BLaER1 (cell line): ENCODE data around the gene SLC19A2.

ENCODE experiments used
- H3K27ac ChIP-seq: shearing (Covaris generic); formaldehyde crosslinking; 2 replicates; pipeline ENCODE4 v1.8.1; 2022
- H3K27me3 ChIP-seq: shearing (Covaris generic); formaldehyde crosslinking; 2 replicates; pipeline ENCODE4 v1.8.1; 2022
- H3K36me3 ChIP-seq: shearing (Covaris generic); formaldehyde crosslinking; 2 replicates; pipeline ENCODE4 v1.8.1; 2022
- H3K4me1 ChIP-seq: shearing (Covaris generic); formaldehyde crosslinking; 2 replicates; pipeline ENCODE4 v1.8.1; 2022
- H3K4me2 ChIP-seq: shearing (Covaris generic); formaldehyde crosslinking; 2 replicates; pipeline ENCODE4 v1.8.1; 2022
- H3K4me3 ChIP-seq: shearing (Covaris generic); formaldehyde crosslinking; 2 replicates; pipeline ENCODE4 v1.8.1; 2022
- H3K9ac ChIP-seq: shearing (Covaris generic); formaldehyde crosslinking; 2 replicates; pipeline ENCODE4 v1.8.1; 2022
- H3K9me3 ChIP-seq: shearing (Covaris generic); formaldehyde crosslinking; 2 replicates; pipeline ENCODE4 v1.8.1; 2022
- H4K20me1 ChIP-seq: shearing (Covaris generic); formaldehyde crosslinking; 2 replicates; pipeline ENCODE4 v1.8.1; 2022
- Cebpa-rat ChIP-seq: shearing (Covaris generic); IDR thresholded peaks from 2 replicates; pipeline ENCODE4 v1.8.1; 2022

SLC19A2 gene

DNA sequence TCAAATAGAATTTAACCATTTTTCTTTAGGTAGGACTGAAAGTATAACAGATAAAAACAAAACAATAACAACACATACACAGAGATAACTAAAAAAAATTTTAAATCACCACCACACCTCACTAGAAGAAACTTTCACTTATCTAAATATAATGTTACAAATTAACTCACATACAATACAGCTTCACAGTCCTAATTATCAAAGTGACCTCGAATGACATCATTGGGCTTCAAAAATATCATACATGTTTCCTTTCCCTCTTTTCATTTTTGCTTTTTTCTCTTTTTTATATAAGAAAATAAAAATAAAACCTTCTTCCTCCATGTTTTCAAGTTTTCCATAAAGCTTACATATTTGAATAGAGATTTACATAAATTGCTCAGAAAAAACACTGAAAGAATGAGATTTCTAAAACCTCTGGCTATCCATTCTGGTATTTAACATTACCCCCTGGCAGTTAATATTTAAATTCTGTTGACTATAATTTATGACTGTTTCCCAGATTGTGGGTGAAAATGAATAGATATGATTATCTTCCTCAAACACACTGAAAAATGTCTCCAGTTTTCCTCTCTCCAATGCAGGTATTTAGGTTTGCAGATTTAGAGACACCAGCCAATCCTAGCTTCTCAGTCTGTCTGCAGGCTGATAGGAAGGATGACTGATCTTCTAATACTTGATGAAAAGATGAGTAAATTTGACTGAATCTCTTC, 40.5 kb upstream of the SLC19A2 start:
- Histone ChIP-seq H3K4me2 (no peak overlapping the region), H3K4me1 (no peaks in the 10 kb centered on the region), H3K9me3 (no peaks in the 10 kb centered on the region), H3K4me3 (no peak overlapping the region), H3K27me3 (no peaks in the 10 kb centered on the region), H3K27ac (no peak overlapping the region), H3K36me3 (no peaks in the 10 kb centered on the region), H4K20me1 (no peaks in the 10 kb centered on the region), H3K9ac (no peak overlapping the region)
- no peak for TF ChIP-seq Cebpa-rat

DNA sequence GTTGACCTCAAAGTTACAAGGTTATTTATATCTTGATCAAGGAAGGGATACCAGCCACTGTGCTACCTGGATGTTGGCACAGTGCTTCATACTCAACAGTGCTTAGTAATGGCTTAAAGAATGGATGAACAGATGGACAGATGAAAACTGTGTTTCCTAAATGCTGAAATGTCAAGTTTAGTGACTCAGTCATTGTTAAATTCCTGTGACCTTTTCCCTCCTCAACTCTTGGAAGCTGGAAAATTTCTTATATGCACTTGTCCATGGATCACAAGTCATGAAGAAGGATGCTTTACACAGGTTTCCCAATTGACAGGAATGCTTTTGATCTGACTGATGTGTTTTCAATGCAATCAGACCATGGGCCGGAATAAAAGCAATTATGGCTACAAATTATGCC, 39.6 kb upstream of the SLC19A2 start:
- H4K20me1 ChIP-seq: no peaks in the 10 kb centered on the region
- H3K4me1 ChIP-seq: no peaks in the 10 kb centered on the region
- H3K27ac ChIP-seq: no peak overlapping the region
- no peak overlapping the region for H3K9ac ChIP-seq
- H3K36me3 ChIP-seq: no peaks in the 10 kb centered on the region
- H3K4me3 ChIP-seq: no peak overlapping the region
- H3K9me3 ChIP-seq: no peaks in the 10 kb centered on the region
- H3K4me2 ChIP-seq: no peak overlapping the region
- H3K27me3 ChIP-seq: no peaks in the 10 kb centered on the region
- no peak for TF ChIP-seq Cebpa-rat

DNA sequence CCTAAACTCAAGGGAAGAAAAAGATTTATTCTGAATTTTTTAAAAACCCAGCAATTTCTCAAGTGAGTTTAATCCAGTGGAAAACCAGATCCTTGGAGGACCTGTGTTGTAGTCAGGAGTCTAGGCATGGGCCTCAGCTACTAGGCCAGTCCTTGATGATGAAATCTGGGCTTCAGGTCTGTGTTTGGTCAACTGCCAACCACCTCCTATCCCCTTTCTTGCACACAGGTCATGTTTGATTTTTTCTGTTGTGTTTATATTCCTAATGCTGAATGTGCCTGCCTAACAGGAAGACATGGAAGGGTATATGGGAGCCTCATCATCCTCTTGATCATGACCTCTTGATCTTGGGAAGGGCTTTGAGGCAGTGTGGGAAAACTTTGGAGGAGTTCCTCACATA, 38.2 kb upstream of the SLC19A2 start:
- no peaks in the 10 kb centered on the region for H3K4me1 ChIP-seq
- no peak overlapping the region for H3K4me2 ChIP-seq
- H4K20me1 ChIP-seq: no peaks in the 10 kb centered on the region
- H3K9ac ChIP-seq: no peak overlapping the region
- H3K36me3 ChIP-seq: no peaks in the 10 kb centered on the region
- H3K4me3 ChIP-seq: no peak overlapping the region
- TF ChIP-seq Cebpa-rat: no peak
- no peaks in the 10 kb centered on the region for H3K27me3 ChIP-seq
- no peak overlapping the region for H3K27ac ChIP-seq
- H3K9me3 ChIP-seq: no peaks in the 10 kb centered on the region

GRCh38 chr1:169521226-169521625, 35.5 kb upstream of the SLC19A2 start:
- no peak for TF ChIP-seq Cebpa-rat
- H3K4me1 ChIP-seq: no peaks in the 10 kb centered on the region
- H3K27me3 ChIP-seq: no peaks in the 10 kb centered on the region
- no peaks in the 10 kb centered on the region for H3K9me3 ChIP-seq
- H3K36me3 ChIP-seq: no peaks in the 10 kb centered on the region
- H3K4me3 ChIP-seq: no peak overlapping the region
- no peak overlapping the region for H3K4me2 ChIP-seq
- no peaks in the 10 kb centered on the region for H4K20me1 ChIP-seq
- H3K9ac ChIP-seq: no peak overlapping the region
- no peak overlapping the region for H3K27ac ChIP-seq

- H3K4me2 ChIP-seq: no peak overlapping the region
- H3K4me1 ChIP-seq: no peaks in the 10 kb centered on the region
- no peak overlapping the region for H3K4me3 ChIP-seq
- no peaks in the 10 kb centered on the region for H3K36me3 ChIP-seq
- no peaks in the 10 kb centered on the region for H3K9me3 ChIP-seq
- H4K20me1 ChIP-seq: no peaks in the 10 kb centered on the region
- H3K27me3 ChIP-seq: no peaks in the 10 kb centered on the region
- H3K27ac ChIP-seq: no peak overlapping the region
- no peak for TF ChIP-seq Cebpa-rat
- no peak overlapping the region for H3K9ac ChIP-seq
Observed at GRCh38 chr1:169517558-169518186, 31.9 kb upstream of the SLC19A2 start.

DNA sequence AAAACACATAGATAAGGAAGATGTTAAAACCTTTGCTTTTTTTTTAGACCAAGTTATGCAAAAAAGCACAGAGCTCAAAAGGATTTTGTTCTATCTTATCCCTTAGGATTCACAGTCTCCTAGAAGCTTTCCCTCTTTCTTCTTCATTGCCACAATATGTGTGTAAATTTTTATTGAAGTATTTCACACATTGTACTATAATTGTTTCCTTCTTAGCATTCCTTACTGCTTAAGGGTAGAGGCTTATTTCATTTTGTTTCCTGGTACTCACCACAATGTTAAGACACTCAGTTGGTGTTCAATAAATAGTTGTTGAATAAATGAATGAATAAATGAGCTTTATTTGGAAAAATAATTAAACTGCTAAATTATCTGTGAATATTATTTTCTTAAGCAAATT, 29.9 kb upstream of the SLC19A2 start:
- H3K4me1 ChIP-seq: no peaks in the 10 kb centered on the region
- H3K4me2 ChIP-seq: no peak overlapping the region
- no peaks in the 10 kb centered on the region for H4K20me1 ChIP-seq
- H3K36me3 ChIP-seq: no peaks in the 10 kb centered on the region
- H3K27me3 ChIP-seq: no peaks in the 10 kb centered on the region
- TF ChIP-seq Cebpa-rat: no peak
- H3K9me3 ChIP-seq: no peaks in the 10 kb centered on the region
- H3K27ac ChIP-seq: no peak overlapping the region
- H3K4me3 ChIP-seq: no peak overlapping the region
- H3K9ac ChIP-seq: no peak overlapping the region

- no peaks in the 10 kb centered on the region for H3K27me3 ChIP-seq
- H4K20me1 ChIP-seq: no peaks in the 10 kb centered on the region
- TF ChIP-seq Cebpa-rat: no peak
- H3K27ac ChIP-seq: no peak overlapping the region
- H3K4me3 ChIP-seq: no peak overlapping the region
- no peaks in the 10 kb centered on the region for H3K36me3 ChIP-seq
- no peaks in the 10 kb centered on the region for H3K4me1 ChIP-seq
- no peak overlapping the region for H3K9ac ChIP-seq
- no peak overlapping the region for H3K4me2 ChIP-seq
- H3K9me3 ChIP-seq: no peaks in the 10 kb centered on the region
Observed at GRCh38 chr1:169514566-169515270, 29.0 kb upstream of the SLC19A2 start.

DNA sequence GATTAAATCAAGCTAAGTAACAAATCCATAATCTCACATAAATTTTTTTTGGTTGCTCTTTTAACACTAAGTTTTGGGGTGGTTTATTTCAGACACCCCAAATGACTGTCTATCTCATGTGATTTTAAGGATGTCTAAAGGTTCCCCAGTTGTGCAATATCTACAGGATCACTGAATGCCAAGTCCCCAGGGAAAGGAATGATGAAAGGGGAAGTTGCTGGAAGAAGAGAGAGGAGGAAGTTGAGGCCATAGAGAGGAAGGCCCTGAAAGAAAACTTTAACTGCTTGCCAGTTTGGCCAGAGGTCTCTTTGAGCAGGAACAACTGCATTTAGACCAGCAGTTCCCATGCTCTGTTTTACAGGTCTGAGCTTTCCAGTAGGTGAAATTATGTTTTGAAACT, 27.5 kb upstream of the SLC19A2 start:
- Histone ChIP-seq H3K4me1 (peaks cover 7% of the 10 kb centered on the region; the same call in 1 of the 2 replicates), H3K9ac (no peak overlapping the region)
- no peak for TF ChIP-seq Cebpa-rat

GRCh38 chr1:169511316-169512005, 25.7 kb upstream of the SLC19A2 start:
- H3K27ac ChIP-seq: no peak overlapping the region
- H3K4me3 ChIP-seq: no peak overlapping the region

More for the DNA sequence above, 27.5 kb upstream of the SLC19A2 start:
- Histone ChIP-seq H3K36me3 (no peaks in the 10 kb centered on the region), H3K27ac (no peak overlapping the region), H3K9me3 (no peaks in the 10 kb centered on the region), H3K4me2 (peak overlapping the region; percentile 9; the same call in 1 of the 2 replicates), H4K20me1 (no peaks in the 10 kb centered on the region), H3K4me3 (no peak overlapping the region), H3K27me3 (no peaks in the 10 kb centered on the region)

DNA sequence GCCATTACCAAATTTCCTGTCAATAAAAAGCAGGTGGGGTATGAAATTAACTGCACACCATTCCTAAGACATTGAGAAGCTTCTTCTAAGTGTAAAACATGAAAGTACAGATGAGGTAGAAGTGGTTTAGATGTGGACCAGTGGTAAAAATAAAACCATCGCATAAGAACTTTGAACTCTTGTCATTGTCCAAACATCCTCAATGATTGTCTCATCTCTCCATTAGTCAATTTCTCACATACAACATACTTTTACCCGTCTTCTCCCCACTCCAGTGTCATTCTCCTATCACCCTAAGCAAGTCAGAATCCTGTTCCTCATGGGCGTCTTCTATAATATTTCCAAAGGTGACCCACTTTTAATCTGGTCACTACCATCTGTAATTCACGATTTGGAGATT, 24.3 kb upstream of the SLC19A2 start:
- Histone ChIP-seq H4K20me1 (no peaks in the 10 kb centered on the region), H3K4me3 (no peak overlapping the region), H3K4me2 (no peak overlapping the region), H3K9me3 (no peaks in the 10 kb centered on the region), H3K9ac (no peak overlapping the region), H3K36me3 (no peaks in the 10 kb centered on the region), H3K4me1 (peaks cover 8% of the 10 kb centered on the region; the same call in 1 of the 2 replicates), H3K27ac (no peak overlapping the region), H3K27me3 (no peaks in the 10 kb centered on the region)
- no peak for TF ChIP-seq Cebpa-rat

More at GRCh38 chr1:169511316-169512005, 25.7 kb upstream of the SLC19A2 start:
- Histone ChIP-seq H3K4me2 (no peak overlapping the region), H3K27me3 (no peaks in the 10 kb centered on the region), H4K20me1 (no peaks in the 10 kb centered on the region), H3K36me3 (no peaks in the 10 kb centered on the region), H3K9me3 (no peaks in the 10 kb centered on the region), H3K9ac (no peak overlapping the region), H3K4me1 (peaks cover 8% of the 10 kb centered on the region; the same call in 1 of the 2 replicates)
- TF ChIP-seq Cebpa-rat: no peak
